Measurements from ENCODE around the gene PIGN.

PIGN gene

DNA sequence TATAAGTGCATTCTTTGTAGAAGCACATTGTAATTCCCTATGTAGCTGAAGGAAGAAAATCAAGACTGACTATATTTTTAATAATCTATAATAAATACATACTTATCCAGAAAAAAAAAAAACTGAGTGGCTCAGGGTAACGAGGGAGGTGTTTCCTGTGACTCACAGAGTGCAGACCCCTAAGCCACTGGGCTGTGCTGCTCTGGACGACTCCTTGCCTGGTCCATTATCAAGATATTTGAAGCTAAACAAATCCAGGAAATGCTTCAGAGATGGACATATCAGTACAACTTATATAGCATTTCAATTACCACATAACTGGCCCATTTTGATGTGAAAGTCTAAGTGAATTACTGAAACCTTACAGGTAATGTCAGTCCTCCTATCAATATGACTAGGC is 80.6 kb downstream of the PIGN start:
- DNase-seq = no peak

DNA sequence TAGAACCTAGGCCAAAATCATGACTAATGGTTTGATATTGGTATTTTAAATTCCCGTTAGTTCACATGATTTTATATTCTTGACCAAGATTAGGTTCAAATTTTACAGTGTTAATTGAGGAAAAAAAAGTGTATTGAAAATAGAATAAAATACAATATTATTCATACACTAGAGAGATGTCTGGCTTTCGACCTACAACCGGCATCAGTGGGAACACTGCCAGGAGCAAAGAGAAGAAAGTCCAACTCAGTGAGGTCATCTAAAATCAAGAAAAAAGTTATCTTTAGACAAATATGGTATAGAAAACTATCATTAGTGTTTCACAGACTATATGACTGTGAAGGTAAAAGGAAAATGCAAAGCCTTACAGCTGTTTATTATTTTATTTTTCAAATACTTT is 81.5 kb downstream of the PIGN start:
- no peak for DNase-seq

DNA sequence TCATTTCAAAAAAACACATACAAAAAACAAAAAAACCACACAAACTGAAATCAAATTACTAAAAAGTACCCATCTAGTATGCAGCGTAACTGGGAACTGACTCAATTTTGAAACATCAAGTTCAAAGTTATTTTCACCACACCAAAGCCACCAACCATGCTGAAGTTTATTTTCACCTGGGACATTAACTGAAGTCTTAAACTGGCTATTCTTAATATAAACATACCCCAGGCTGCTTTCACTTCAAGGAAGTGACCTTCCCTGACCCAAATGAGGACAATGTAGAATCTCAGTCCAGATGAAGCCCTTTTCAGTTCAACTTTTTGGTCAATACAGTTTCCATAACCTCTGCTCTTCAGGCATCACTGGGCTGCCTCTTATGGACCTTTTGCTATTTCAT is 84.6 kb downstream of the PIGN start:
- DNase-seq = no peak

DNA sequence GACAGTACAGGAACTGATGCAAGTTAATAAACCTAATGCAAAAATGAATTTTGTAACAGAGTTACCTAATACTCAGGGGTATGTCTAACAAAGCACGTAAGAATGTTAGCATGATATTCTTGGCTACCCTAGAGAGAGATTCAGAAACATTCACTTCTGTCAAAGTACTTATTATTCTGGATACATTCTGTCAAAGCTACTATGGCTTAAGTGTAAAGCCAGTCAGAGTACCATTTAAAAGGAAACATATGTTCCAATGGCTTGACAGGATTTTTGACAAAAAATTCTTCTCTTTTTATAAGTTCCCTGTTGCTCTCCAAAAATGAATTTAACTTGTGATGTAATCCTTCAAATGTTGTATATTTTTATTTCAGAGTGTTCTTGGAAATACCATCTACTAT is 85.5 kb downstream of the PIGN start:
- no peak for DNase-seq

DNA sequence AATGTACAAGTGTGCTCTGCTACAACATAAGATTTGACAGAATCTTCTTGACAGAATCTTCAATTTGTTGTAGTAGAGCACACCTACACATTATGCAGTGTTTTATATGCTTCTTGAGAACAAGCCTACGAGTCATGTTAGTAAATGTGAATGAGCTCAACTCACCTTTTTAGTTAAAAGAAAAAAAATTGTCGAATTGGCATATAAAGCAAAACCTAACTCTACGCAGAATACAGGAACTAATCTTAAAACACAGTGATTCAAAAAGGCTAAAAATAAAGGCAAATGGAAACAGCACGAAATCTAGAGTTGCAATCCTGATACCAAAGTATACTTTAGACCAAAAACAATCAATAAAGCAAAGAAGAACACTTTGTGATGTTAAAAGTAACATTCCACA is 87.9 kb downstream of the PIGN start:
- DNase-seq = no peak

DNA sequence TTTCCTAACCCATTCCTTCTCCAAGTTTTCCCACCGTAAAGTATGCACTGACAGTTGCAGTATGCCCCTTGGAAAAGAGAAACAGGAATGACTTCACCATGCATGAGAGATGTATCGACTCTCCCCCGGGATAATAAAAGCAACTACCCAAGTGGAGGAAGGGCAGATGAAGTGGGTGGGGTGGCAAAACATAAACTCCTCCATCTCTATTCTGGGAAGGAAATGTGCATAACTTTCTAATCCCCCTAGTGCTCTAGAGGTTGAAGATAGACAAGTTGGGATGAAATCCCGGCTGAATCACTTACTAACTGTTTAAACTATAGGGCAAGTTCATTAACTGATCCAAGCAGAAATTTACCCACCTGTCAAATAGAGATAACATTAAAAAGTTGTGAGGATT is 89.2 kb downstream of the PIGN start:
- no peak for DNase-seq

DNA sequence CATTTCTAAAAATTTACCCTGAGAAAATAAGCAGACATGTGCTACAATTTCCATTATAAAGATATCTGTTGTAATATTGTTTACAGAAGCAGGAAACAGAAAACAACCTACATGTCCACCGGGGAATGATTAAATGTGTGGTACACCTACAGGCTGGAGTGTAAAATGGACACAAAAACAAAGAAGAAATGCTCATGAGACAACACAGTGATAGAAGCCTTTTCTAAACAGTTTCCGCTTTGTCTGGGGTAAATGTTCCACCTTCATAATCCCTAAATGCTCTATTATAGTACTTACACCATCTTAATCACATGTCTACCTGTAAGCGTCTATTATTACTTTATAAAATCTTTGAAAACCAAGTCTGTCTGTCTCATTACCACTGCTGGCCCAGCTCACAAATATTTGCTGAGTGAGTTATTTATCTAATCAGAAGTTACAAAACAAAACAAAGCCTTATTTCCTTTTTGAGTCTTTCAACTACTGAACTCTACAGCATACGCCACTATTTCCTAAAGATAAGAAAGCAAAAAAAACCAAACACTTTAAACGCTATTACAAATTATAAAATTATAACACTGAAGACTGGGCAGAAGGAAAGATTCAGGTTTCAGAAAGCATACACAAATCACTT is 95.3 kb downstream of the PIGN start:
- no peak for DNase-seq

DNA sequence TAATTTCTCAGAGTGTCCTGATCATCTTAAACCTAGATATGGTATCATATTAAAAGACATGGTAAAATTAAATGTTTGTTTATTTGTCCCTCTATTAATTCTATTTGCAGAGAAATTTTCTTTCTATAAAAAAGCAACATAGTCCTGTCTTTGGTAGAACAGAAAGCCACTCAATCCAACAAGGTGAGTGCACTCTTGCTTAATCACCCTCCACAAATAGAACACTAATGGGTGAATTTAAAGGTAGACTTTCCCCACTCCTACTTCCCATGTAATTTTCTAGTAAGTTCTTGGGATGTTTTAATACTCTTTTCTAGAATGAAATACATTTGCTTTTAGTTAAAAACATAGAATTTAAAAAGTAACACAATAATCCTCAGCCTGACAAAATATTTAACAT is 97.7 kb downstream of the PIGN start:
- no peak for DNase-seq

DNA sequence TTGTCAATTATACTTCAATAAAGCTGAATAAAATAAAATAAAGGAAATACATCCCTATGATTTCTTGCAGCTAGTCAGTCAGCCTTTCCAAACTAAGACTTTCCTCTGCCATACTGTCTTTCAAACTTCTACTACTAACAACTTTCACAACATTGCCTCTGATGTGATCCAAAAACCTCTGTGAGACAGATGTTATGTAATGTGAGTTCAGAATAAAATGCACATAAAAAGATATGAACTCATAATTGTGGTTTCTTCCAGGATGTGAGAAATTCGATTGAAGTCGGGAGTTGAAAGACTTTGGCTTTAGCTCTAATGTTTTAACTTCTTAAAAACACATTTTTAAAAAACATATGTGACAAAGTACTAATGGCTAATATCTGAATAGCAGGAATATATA is 98.7 kb downstream of the PIGN start:
- no peak for DNase-seq

DNA sequence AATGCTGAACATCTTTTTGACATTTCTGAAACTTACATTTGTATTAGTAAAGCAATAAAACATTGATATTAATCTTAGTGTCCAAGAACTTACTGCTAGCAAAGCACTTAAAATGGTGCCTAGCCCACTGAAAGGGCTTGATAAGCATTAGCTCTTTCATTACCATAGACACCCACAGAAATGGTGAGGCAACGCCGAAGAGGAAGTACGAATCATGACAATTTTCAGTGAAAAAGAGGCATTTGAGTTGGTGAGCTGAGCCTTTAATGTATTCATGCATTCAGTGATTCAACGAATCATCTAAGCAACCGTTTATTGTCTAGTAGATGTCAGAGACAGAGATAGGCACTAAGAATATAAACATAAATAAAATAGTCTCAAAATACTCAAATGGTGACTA is 101.1 kb downstream of the PIGN start:
- DNase-seq = no peak

DNA sequence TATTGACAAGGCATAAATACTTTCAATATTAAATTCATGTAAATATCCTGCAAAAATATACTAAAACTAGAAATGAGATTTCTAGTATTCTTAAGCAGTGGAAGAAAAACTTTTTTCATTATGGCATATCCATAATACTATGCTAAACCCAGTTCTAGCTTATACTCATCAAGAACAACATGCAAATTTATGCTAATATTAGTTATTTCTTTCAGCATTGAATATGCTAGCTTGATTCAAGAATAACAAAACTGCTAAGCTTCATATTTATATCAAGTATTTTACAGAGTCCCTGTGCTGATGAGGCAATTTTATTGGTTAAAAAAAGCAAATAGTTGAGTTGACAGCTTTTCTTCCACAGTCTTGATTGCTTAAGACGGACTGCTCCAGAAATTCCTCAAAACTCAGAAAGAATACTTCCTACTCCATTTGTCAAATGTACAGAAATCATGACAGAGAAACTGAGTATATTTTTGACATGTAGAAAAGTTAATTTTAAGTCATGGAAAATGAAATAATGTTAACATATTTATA is 105.0 kb downstream of the PIGN start:
- DNase-seq = no peak

DNA sequence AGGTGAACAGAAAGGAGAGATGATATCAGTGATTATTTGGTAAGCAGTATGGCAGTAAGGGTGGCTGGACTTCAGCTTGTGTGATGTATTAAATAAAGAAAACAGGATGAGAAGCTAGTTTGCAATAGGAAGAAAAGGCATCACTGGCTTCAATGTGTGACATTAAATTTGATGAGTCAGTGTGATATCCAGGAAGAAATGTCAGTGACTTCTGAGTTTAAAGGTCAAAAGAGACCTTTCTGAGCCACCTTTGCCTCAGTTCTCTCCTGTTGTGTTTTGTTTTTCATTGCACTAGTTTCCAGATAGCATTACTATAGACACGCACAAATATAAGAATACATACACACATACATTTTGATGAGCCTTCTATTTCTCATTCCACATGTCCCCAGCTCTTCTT is 105.6 kb downstream of the PIGN start:
- DNase-seq = no peak

DNA sequence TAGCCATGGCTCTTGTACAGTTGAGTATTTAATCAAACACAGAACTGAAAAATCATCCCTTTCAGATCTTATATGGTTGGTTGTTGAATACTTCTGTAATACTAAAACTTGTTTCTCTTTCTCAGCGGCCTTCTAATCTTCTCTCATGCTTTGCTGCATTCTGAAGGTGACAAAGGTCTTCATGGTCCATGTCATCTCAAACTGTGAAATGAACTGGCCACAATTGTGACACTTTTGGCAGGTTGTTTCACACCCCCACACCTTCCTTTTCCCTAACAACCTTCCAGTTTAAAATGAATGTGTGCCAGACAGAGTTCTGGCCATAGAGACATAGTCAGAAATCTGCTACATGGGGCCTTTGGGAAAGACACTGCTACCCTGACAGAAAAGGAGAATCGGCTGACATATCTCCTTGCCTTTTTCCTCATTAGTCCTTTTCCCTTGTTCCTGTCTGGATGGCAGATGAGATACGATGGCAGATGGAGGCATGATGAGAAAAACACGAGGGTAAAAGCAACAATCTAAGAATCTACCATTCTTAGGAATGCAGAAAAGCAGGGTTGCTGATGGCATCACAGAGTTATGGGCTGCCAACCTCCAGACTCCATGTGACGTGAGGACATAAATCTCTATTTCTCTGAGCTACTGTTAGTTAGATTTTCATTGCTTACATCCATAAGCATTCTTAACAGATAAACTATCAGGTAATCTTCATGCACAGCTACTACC is 106.5 kb downstream of the PIGN start:
- no peak for DNase-seq

DNA sequence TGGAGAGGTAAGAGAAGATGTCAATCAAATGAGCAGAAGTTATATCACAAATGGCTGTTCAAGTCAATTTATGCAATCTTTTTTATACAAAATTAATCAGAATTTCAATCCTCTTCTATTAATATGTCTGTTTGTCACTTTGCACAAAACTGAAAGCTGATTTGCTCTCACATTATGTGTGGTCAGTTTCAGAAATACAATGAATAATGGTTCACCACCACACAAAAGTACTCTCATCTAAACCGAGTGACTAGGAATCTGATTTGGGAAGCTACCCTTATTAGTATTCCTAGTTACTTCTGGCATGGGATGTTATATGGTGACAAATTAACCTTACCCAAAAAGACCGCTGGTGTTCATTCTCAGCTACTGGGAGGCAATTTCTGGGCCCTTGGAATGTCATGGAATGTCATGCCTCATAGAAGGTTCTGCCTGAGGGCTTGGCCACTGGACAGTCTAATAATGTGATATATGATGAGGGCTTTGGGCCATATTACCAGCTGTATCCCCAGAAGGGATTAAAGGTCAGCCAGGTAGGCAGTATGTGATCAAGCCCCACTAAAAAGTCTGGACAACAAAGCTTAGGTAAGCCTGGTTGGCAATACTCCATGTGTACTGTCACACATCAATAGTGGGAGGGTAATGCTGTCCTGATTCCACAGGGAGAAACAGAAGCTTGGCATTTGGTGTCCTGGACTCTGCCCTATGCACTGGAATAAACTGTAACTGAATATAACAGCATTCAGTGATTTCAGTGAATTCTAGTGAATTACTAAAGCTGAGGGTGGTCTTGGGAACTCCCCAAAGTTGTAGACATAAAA is 113.2 kb downstream of the PIGN start:
- DNase-seq = no peak

DNA sequence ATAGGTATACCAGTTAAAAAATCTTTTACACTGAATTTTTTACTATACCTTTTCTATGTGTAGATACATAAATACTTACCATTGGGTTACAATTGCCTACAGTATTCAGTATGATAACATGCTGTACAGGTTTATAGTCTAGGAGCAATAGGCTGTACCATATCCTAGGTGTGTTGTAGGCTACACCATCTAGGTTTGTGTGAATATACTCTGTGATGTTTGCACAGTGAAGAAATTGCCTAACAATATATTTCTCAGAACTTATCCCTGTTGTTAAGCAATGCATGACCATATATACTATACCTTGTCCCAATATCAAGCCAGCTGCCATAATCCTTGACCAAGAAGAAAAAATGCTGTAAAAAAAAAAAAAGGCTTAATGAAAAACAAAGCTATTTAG is 114.5 kb downstream of the PIGN start:
- no peak for DNase-seq

DNA sequence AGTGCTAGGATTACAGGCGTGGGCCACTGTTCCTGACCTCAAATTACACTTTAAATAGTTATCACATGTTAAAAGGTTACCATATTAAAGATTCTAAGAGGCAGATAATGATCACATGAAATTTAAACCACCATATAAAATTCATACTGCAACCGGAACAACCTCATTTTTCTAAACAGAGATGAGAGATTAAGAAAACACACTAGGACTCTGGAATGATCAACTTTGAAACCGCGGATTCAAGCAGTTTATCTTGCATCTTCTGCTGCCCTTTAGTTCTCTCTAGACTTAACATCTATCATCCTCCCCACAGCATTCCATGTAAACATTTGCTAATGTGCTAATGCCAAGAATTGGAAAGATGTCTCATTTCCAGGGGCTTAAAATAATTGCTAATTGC is 115.8 kb downstream of the PIGN start:
- no peak for DNase-seq

DNA sequence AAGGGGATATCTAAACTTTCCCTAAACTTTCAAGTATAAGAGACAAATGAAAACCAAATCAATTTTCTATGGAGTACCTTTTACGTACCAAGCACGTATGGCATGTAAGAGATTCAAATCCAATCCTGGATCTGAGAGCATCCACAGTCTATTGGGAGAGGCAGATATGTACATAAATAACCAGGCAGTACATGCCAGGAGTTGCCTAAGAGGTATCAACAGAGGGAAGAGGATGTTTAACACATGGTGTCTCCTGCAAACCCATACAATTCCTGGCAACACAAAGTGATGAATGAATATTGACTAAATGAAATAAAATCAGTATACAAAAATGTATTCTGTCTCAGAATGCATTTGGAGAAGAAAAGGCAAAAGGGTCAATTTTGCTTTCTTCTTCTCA is 116.6 kb downstream of the PIGN start:
- DNase-seq = no peak

DNA sequence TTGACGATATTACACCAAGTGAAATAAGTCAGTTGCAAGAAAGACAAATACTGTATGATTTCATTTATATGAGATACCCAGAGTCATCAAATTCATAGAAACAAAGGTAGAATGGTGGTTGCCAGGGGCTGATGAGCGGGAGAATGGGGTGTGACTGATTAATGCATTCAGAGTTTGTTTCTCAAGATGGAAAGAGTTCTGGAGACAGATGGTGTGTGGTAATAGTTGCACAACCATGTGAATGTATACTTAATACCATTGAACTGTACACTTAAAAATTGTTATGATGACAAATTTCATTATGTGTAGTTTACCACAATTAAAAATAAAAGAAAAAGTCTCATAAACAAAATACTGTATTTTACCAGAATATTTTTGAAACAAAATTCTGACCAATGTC is 117.3 kb downstream of the PIGN start:
- DNase-seq = no peak

DNA sequence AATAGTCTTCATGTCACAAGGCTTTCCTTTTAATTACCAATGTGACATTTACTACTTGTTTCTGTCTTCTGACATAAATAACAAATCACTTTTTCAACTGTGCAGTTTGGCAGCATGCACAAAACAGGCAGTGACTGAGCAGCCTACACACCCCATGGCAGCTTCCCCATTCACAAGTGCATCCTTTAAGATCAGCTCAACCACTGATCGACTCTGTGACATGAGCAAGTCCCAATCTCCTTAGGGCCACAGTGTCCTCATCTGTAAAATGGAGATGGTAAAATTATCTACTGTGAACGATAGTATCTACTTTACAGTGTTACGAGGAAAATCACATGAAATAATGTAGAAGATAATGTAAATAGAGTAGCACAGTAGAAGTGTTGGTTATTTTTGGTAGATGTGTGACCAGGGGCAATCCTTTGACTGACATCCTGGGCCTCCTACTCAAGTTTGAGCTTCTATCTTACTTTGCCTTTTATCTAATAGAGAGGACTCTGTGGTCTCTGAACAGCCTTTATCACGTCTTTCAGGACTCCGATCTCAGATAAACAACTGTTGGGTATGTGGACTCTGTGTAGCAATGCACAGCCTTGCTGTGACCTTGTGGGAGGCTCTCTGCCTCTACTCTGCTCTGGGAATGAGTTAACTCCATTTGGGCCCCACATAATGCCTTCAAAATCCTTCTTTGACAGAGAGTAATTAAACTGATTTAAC is 120.6 kb downstream of the PIGN start:
- no peak for DNase-seq

DNA sequence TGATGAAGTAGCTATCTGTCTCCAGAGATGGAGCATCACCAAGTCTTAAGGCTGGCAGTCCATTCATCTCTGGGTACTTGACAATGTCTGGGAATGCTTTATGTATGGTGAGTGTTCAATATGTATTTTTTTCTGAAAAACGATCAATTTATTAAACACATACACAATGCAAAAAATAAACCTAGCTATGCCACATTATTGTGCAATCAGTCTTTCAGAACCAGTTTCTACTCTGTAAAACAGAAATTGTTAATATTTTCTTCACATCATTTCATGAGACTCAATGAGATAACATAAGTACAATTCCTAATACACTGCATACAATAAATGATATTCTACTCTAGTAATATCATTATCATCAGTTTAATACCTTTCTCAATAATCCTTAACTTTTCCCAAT is 122.5 kb downstream of the PIGN start:
- no peak for DNase-seq

DNA sequence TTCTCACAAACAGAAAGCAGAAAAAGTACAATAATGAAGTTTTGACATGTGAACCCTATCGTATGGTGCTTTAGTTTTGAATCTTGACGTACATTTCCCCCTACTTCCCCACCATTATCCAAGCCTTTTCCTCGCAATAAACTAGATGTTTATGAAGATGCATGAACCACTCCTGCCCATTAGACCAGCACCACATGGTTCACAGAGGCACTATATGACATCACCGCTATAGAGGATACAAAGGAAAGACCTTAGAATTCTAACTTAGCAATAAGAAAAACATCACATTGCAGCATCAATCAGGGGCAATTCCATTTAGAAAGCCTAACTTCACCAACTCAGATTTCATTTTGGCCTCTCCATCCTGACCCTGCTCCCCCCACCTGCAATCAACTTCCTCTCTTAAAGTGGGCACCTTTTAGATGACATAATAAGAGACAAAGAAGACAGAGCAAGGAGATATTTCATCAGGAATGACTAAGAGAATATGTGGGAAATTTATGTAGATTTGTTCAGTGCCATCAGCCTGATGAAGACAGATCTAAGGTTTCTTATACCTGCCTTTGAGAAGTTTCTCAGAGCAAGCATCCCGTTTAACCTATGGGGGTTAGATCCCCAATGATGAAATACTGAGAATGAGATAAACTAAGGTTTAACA is 124.9 kb downstream of the PIGN start:
- DNase-seq = no peak

DNA sequence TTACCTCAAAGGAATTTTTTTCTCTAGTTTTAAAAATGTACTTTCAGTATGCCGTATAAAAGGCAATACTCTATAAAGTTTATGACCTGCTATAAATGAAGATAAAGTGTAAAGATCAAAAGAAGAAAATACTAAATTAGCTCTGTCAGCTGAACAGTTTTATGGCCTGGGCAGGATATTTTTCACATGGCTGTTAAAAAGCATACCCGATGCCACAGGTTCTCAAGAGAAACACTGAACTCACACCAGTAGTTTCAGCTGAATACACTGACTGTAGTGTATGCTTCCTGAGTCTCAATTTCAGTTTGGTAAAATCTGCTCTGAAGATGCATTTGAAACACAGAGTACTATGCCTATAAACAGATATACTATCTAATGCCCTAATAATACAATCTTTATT is 126.0 kb downstream of the PIGN start:
- DNase-seq = no peak

Measured in DMS153 (cell line).